Liver (tissue), 9 donors: Measurements from ENCODE around the gene SVEP1. TPM values are rescaled to one million over a fixed set of nuclear protein-coding genes. Genes with fewer than 3 reads are reported as not detected.

Experiments used
- DNase-seq: peaks from one replicate; pipeline ENCODE4 v3.0.0-alpha.2; 2017; ENCODE audit warnings: low spot score
- H3K27ac ChIP-seq, 2 donors: one replicate each; pipeline ENCODE4 v1.7.0; 2013; ENCODE audit warnings: inconsistent platforms in 2 of 2, low read length in 2 of 2, control low read depth in 1 of 2, low read depth in 1 of 2, mild to moderate bottlenecking in 1 of 2
- H3K27me3 ChIP-seq, 4 donors: one replicate each; pipeline versions ENCODE4 v1.6.1 to v1.7.0; 2013; ENCODE audit warnings: low read length in 3 of 4, inconsistent platforms in 1 of 4, mild to moderate bottlenecking in 1 of 4, moderate library complexity in 1 of 4; ENCODE audit not compliant: control insufficient read depth in 4 of 4, insufficient read depth in 4 of 4
- H3K36me3 ChIP-seq, 4 donors: one replicate each; pipeline versions ENCODE4 v1.6.1 to v1.7.0; 2013; ENCODE audit warnings: low read length in 3 of 4, mild to moderate bottlenecking in 3 of 4, low read depth in 1 of 4, moderate library complexity in 1 of 4; ENCODE audit not compliant: control insufficient read depth in 4 of 4, insufficient read depth in 3 of 4
- H3K4me1 ChIP-seq, 4 donors: one replicate each; pipeline versions ENCODE4 v1.6.1 to v1.7.0; 2013; ENCODE audit warnings: low read length in 3 of 4, mild to moderate bottlenecking in 3 of 4, moderate library complexity in 1 of 4; ENCODE audit not compliant: control insufficient read depth in 4 of 4, insufficient read depth in 4 of 4
- H3K4me3 ChIP-seq, 3 donors: one replicate each; pipeline versions ENCODE4 v1.6.1 to v1.7.0; 2013; ENCODE audit warnings: low read length in 3 of 3, control low read depth in 1 of 3, low read depth in 1 of 3, mild to moderate bottlenecking in 1 of 3
- H3K9ac ChIP-seq, 2 donors: one replicate each; pipeline ENCODE4 v1.7.0; 2013; ENCODE audit warnings: low read length in 2 of 2, mild to moderate bottlenecking in 2 of 2, moderate library complexity in 2 of 2, control low read depth in 1 of 2, low read depth in 1 of 2
- H3K9me3 ChIP-seq, 4 donors: one replicate each; pipeline versions ENCODE4 v1.6.1 to v1.7.0; 2013; ENCODE audit warnings: low read length in 3 of 4; ENCODE audit not compliant: control insufficient read depth in 4 of 4
- ATF3 ChIP-seq: IDR thresholded peaks from 2 replicates; pipeline ENCODE4 v1.6.1; 2016; ENCODE audit warnings: antibody characterized with exemption
- CTCF ChIP-seq: fragments of 150-350 bp; IDR thresholded peaks from 2 replicates; pipeline ENCODE4 v1.5.1; 2017; ENCODE audit warnings: improper control_type of control experiment, low read depth, low read length; ENCODE audit not compliant: missing input control
- EGR1 ChIP-seq, 2 donors: IDR thresholded peaks; 2 replicates each; pipeline ENCODE4 v1.6.1; 2016 to 2018; ENCODE audit warnings: antibody characterized with exemption in 2 of 2, low read depth in 2 of 2
- FOXA1 ChIP-seq: IDR thresholded peaks from 2 replicates; pipeline ENCODE4 v1.6.1; 2016; ENCODE audit warnings: antibody characterized with exemption
- FOXA2 ChIP-seq: IDR thresholded peaks from 2 replicates; pipeline ENCODE4 v1.6.1; 2016; ENCODE audit warnings: antibody characterized with exemption
- GABPA ChIP-seq, 2 donors: IDR thresholded peaks in 1 of 2; conservative IDR thresholded peaks in 1 of 2; 2 replicates each; pipeline ENCODE4 v1.6.1; 2016; ENCODE audit warnings: antibody characterized with exemption in 2 of 2, mild to moderate bottlenecking in 1 of 2, moderate library complexity in 1 of 2
- HNF4A ChIP-seq, 2 donors: conservative IDR thresholded peaks; 2 replicates each; pipeline ENCODE4 v1.6.1; 2016; ENCODE audit warnings: antibody characterized with exemption in 2 of 2, mild to moderate bottlenecking in 2 of 2
- HNF4G ChIP-seq: IDR thresholded peaks from 2 replicates; pipeline ENCODE4 v1.6.1; 2016; ENCODE audit warnings: antibody characterized with exemption
- JUND ChIP-seq, 2 donors: IDR thresholded peaks; 2 replicates each; pipeline ENCODE4 v1.6.1; 2016; ENCODE audit warnings: antibody characterized with exemption in 2 of 2
- MAX ChIP-seq: IDR thresholded peaks from 2 replicates; pipeline ENCODE4 v1.6.1; 2016; ENCODE audit warnings: antibody characterized with exemption
- NR2F2 ChIP-seq: IDR thresholded peaks from 2 replicates; pipeline ENCODE4 v1.6.1; 2016; ENCODE audit warnings: antibody characterized with exemption
- RAD21 ChIP-seq, 2 donors: IDR thresholded peaks; 2 replicates each; pipeline ENCODE4 v1.6.1; 2016; ENCODE audit warnings: antibody characterized with exemption in 2 of 2, mild to moderate bottlenecking in 2 of 2
- REST ChIP-seq: IDR thresholded peaks from 2 replicates; pipeline ENCODE4 v1.6.1; 2016; ENCODE audit warnings: antibody characterized with exemption, mild to moderate bottlenecking
- RXRA ChIP-seq, 2 donors: IDR thresholded peaks; 2 replicates each; pipeline ENCODE4 v1.6.1; 2017 to 2018; ENCODE audit warnings: antibody characterized with exemption in 2 of 2, mild to moderate bottlenecking in 1 of 2
- SP1 ChIP-seq: IDR thresholded peaks from 2 replicates; pipeline ENCODE4 v1.6.1; 2018; ENCODE audit warnings: antibody characterized with exemption, mild to moderate bottlenecking
- TAF1 ChIP-seq: conservative IDR thresholded peaks from 2 replicates; pipeline ENCODE4 v1.6.1; 2016; ENCODE audit warnings: antibody characterized with exemption, mild to moderate bottlenecking
- YY1 ChIP-seq: IDR thresholded peaks from 2 replicates; pipeline ENCODE4 v1.6.1; 2016; ENCODE audit warnings: antibody characterized with exemption, mild to moderate bottlenecking
- ZBTB33 ChIP-seq: IDR thresholded peaks from 2 replicates; pipeline ENCODE4 v1.6.1; 2016; ENCODE audit warnings: antibody characterized with exemption
- WGBS: extraction: QIAGEN DNeasy Blood & Tissue Kit; methylation state at CpG from one replicate; pipeline ENCODE4 v1.1.7; 2013; 5-methylcytosine and 5-hydroxymethylcytosine counted together
- polyA plus RNA-seq, 2 donors: library from polyadenylated mRNA; stranded (reverse) in 1 of 2; unstranded in 1 of 2; fragments of 200-250 nt in 1 of 2; fragments of >200 nt in 1 of 2; fragmentation: Nextera tagmentation in 1 of 2; extraction: Ambion mirVana in 1 of 2; gene quantifications; one replicate each; pipeline versions ENCODE4 v1.2.1 to v1.2.3, GENCODE V29; 2013 to 2015
- total RNA-seq, 2 donors: library from RNA; depleted of rRNA; stranded (reverse); fragments of >200 nt; gene quantifications; one replicate each; pipeline ENCODE4 v1.2.3, GENCODE V29; 2014
- donor health status: healthy.
- donor health status: healthy.
- donor health status: healthy.
- donor health status: healthy.
- donor health status: healthy.

Gene SVEP1
- total and polyA plus RNA-seq, 4 donors = 0.58 to 7.5 (median 1.8) TPM

GRCh38 chr9:110472111-110472510, 107.4 kb downstream of the SVEP1 start:
- H3K27me3 ChIP-seq = peaks cover 0 to 5% (median 0%) of the 10 kb centered on the region in 4 donors
- H3K9me3 ChIP-seq = no peaks in the 10 kb centered on the region
- H3K4me1 ChIP-seq = no peaks in the 10 kb centered on the region
- H3K4me3 ChIP-seq = no peak overlapping the region
- no peak overlapping the region for H3K27ac ChIP-seq
- no peak for DNase-seq
- TF ChIP-seq TAF1 (no peak), YY1 (no peak), SP1 (no peak), EGR1 (IDR thresholded peaks at IDR 0.05; ENCODE audit: low read depth in 2 of 2) (no peak), ATF3 (no peak), NR2F2 (no peak), JUND (IDR thresholded peaks at IDR 0.05) (no peak), REST (no peak), MAX (no peak), CTCF (no peak), ZBTB33 (no peak), RXRA (IDR thresholded peaks at IDR 0.05) (no peak), FOXA1 (no peak), GABPA (IDR thresholded peaks at IDR 0.05 in 1 of 2, conservative IDR thresholded peaks at IDR 0.05 in 1 of 2) (no peak), FOXA2 (no peak), HNF4A (conservative IDR thresholded peaks at IDR 0.05) (no peak), RAD21 (IDR thresholded peaks at IDR 0.05) (no peak), HNF4G (no peak)
- 78% methylated on average over 6 of the region's 6 CpGs for WGBS
- no peaks in the 10 kb centered on the region for H3K36me3 ChIP-seq
- H3K9ac ChIP-seq = no peak overlapping the region
